Effector CD8-positive, alpha-beta T cell (primary cell): ENCODE data around the gene CYP2B6.
"Not testable (repeated sequence)": the region's sequence is repeated elsewhere in the genome, so short reads cannot be mapped to it uniquely, and the experiment has no call there.

Source experiments
- DNase-seq: peaks from one replicate; lab custom pipeline; 2025; lab: John Stamatoyannopoulos, UW

Gene CYP2B6

GRCh38 chr19:40980743-40981442 is 10.2 kb upstream of the CYP2B6 start:
- DNase-seq, result not testable (repeated sequence)

DNA sequence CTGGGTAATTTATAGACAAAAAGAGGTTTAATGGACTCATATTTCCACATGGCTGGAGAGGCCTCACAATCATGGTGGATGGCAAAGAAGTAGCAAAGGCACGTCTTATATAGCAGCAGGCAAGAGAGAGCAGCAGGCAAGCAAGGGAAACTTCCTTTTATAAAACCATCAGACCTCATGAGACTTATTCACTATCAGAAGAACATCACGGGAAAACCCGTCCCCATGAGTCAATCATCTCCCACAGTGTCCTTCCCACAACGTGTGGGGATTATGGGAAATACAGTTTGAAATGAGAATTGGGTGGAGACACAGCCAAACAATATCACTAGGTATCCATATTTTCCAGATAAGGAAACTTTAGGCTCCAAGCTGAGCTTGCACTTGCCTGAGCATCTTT is 9.5 kb upstream of the CYP2B6 start:
- no peak for DNase-seq

DNA sequence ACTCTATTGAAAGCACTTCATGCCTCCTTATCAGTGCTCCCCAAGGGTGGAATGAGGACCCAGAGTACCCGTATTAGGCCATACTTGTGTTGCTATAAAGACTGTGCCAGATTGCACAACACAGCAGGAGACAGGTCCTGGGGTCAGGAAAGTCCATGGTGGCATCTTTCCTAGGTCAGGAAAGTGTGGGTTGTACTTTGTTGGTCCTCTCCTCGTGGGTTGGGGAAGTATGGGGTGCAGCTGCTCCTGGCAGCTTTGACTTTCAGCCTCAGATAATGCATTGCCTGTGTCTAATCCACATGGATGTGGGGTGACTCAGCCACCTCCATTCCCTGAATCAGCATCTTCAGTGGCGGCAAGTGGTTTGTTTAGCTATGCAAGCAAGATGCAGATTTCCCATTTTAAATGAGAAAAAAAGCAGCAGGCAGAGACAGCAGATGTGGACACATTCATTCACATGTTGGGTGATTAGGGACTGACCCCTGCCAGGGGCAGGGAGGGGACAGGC is 8.4 kb upstream of the CYP2B6 start:
- DNase-seq, result no peak

- DNase-seq, result no peak
Measured at GRCh38 chr19:40989453-40989852, 1.6 kb upstream of the CYP2B6 start.

DNA sequence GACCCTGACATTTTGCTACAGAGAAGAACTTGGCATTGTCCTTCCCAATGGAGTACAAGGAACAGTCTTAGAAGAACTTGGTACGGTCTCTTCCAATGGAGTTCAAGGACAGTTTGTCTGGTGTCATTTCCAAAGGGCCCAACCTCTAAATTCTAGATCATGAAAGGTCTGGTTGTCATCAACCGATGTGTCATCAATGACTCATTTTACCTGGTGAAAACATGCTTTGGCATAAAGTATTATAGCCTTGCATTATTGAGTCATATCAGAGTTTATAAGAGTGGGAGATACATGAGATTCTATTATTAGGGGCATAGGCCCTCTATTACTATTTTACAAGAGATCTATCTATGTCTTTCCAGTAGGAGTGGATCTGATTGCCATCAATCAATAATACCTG is 4.3 kb downstream of the CYP2B6 start:
- no peak for DNase-seq

- DNase-seq, result not testable (repeated sequence)
Measured at GRCh38 chr19:40999018-40999417, 7.9 kb downstream of the CYP2B6 start.

DNA sequence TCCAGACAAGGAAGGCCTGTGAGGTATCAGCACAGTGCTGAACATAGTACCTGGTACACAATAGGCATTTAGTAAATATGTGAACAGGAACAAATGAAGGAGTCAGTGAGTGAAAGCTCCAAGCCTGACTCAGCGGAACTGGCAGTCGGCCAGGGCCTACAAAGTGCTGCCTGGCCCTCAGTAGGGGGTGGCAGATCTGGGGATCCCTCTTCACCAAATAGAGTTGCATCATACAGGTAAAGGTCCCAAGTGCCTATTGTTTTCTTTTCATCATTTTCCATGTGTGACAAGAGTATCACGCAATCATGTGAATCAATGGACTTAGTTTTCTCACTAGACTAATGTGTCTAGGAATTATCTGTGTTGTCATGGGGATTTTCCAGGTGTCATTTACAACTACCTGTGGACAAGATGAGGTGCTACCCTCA is 9.2 kb downstream of the CYP2B6 start:
- no peak for DNase-seq

DNA sequence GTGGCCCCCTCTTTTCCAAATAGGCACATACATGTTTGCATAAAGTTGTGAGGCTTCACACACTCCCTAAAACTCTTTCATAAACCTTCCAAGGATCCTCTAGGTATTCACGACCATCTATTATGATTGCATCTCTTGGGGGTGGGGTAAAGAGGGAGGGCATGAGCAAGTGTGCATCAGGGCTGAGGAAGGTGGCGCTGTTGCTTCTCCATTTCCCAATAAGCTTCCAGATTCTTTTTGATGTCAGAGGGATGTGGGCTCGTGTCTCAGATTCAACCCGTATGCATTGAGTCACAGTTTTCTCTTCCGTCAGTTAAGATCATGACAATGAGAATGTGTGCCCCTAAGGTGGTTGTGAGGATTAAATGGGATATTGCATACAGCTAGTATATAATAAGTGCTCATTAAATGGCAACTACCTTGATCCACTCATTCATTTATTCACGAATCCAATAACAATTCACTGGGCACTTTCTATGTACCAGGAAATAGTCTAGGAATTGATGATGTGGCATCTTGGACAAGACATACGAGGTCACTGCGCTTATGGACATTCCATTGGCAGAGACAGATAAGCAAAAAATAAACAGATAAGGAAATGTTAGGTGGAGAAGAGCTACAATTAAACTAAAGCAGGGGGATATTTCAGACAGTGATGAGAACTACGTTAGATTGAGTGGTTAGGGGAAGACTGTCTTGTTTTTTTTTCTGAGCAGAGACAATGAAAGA is 10.3 kb downstream of the CYP2B6 start:
- DNase-seq, result no peak

- DNase-seq, result not testable (repeated sequence)
Measured at GRCh38 chr19:41003656-41004055, 12.6 kb downstream of the CYP2B6 start.

DNA sequence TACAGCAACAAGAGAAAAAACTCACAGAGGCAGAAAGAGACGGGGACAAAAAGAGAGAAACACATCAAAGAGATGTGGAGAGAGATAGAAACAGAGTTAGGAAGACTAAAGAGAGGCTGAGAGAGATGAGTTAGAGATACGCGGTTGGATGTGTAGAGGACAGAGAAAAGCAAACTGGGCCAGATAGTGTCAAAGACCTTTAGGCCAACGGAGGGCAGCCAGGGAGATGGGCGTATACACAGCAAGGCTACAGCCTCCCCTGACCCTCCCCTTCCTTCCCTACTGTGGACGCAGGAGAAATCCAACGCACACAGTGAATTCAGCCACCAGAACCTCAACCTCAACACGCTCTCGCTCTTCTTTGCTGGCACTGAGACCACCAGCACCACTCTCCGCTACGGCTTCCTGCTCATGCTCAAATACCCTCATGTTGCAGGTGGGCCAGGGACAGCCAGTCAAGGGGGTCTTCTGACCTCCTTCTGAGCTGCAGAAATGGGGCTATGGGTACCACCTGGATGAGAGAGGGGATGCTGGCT is 18.7 kb downstream of the CYP2B6 start:
- DNase-seq, result no peak

DNA sequence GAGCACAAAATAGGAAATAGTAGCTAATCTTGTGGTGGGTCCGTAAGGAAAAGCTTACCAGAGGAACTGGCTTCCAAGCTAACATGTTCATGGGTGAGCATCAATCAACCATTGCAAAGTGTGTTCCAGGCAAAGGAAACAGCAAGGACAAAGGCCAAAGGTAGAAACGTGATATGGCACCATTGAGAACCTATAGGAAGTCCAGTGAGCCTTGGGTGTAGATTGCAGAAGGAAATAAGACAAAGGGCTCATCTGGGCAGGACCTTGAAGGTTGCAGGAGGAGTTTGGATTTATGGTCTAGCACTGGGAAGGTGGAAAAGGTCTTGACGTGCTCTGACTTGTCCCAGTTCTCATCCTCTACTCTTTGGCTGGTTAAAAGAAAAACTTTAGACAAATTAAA is 22.3 kb downstream of the CYP2B6 start:
- DNase-seq, result no peak

DNA sequence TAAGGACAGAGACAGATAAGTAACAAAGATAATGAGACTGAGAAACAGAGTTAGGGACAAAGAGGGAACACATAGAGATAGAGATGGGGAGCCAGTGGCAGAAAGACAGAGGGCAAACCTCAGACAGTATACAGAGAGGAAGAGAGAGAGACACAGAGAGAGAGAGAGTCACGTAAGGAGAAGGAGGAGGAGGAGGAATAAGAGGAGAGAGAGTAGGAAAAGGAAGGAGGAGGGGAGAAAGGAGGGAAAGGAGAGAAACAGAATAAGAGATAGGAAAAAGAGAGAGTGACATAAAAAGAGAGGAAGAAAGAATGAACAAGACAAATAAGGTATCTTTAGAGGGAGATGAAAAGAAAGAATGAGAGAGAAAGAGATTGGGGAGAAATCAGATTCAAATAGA is 23.6 kb downstream of the CYP2B6 start:
- no peak for DNase-seq

- DNase-seq, result no peak
Measured at GRCh38 chr19:41016488-41017071, 25.5 kb downstream of the CYP2B6 start.

DNA sequence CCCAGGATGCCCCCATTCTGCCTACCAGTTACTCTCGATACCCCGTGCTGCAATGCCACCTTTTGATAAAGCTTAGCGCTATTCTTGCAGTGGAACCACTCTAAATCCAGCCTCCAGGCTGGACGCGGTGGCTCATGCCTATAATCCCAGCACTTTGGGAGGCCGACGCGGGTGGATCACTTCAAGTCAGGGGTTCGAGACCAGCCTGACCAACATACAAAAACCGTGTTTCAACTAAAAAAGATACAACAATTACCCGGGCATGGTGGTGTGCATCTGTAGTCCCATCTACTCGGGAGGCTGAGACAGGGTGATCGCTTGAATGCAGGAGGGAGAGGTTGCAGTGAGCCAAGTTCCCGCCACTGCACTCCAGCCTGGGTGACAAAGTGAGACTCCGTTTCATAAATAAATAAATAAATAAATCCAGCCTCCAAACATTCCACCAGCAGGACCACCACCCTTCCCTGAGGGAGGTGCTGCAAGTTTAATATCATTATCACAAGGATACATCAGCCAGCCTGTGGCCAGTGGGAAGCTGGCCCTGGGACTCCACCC is 27.7 kb downstream of the CYP2B6 start:
- DNase-seq, result no peak

DNA sequence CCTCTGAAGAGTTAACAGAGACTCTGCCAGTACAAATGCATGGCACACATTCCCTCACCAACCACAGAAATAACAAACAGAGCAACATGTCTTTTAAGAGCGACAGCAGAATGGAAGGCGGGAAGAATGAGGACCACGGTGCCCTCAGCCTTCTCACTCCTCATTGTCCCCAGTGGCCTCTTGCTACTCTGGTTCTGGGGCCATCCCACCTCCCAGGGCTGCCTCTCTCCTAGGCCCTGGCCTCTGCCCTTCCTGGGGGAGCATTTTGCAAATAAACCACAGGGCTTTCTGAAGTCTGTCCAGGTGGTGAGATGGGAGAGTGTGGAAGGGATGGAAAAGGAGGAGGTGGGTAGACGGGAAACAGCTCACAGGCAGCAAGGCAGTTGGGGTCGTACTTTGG is 28.3 kb downstream of the CYP2B6 start:
- no peak for DNase-seq

DNA sequence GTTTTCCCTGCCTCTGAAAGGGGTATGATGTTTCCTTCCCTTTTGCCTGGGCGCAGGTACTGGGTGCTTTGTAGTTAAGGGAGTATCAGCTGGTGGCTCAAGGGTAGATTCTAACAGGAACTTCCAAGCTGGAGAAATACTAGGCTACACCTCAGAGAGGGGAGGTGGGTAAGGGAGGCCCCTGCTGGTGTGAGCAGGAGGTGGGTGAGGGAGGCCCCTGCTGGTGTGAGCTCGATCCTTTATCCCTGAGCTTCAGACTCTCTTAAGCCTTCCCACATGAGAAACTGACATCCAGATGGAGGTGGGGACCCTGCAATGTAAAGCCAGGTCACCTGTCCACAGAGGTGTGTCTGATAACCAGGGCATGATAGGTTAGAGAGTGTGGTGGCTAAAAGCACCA is 32.1 kb downstream of the CYP2B6 start:
- DNase-seq, result no peak

DNA sequence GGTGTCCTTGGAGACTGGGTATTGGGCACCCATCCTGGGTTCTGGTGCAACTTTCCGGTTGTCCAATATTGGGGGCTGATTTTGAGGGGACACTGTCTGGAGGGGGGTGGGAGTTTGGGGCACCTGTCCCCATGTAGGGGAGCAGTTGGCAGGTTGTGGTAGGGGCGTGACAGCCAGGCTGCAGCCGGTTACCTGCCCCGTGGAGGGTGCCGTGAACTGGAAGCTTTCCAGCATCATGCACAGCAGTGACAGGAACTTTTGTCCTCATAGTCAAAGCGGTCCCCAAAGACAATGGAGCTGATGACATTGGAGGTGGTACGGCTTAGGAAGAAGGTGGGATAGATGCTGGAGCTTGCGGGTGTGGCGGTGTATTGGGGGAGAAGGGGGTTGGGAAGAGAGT is 34.3 kb downstream of the CYP2B6 start:
- no peak for DNase-seq

GRCh38 chr19:41025871-41026270 is 34.8 kb downstream of the CYP2B6 start:
- DNase-seq, result no peak

DNA sequence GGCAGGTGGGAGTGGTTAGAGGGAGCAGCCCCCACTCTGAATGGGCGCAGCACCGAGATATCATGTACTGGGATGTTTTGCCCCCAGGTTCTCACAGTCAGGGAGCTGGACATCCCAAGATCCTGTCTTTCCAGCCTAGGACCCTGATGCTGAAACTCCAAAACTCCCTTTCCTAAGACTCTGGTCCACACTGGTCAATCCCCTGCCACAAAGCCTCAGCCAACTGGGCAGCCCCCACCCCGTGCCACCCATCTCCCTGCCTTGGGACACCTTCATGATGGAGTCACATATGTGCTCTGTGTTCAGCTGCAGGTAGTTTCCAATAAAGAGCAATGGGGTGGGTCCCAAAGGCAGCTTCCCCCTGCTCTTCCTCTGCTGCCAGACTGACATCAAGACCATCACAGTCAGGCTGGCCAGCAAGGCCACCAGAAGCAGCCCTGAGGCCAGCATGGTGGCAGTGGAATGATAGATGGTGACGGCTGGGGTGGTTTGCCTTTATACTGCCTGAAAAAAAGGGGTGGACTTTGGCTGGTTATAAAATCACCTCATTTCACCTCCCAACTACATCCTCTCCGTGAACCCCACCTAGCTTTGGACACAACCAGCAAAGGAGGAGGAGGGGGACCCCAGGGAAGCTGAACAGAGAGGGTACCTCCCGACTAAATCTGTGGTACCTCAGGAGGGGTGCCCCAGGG is 36.3 kb downstream of the CYP2B6 start:
- no peak for DNase-seq

DNA sequence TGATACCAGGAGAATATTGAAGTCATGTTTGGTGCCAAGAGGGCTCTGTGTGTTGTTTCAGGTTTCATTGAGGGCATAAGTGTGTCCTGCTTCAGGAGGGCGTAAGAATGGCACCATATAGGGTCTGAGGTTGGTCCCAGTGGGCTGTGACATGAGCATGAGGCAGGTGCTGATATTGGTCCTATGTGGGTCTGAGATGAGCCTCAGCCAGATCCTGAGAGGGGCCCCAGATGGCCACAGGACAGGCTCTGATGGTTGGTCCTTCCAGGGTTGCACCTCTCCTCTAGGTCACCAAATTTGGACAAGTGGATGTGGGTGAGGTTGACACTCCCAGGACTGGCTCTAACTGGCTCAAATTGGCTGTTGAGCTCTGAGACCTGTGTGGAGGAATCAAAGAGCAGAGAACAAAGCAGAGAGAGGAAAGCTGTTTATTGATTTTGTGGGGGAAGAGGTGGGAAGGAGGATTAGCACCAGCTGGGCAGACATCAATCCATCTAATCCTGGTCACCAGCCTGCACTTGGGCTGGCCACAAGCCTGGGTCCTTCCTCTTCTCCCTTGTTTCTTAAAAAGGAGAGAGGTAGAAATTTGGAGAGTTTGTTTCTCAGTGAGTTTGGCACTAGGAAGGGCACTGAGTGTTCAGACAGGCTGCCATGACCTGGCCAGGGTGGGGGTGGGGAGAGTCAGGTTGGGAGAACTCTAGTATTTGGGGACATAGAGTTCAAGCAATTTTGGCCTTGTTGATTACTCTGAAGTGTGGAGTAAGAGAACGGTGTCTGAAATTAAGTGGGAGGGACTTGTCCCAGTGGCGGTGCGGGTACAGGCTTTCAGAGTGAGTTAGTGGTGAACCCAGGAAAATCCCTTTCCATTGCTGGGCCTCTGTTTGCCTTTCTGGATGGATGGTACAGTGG is 38.7 kb downstream of the CYP2B6 start:
- no peak for DNase-seq

- no peak for DNase-seq
Measured at GRCh38 chr19:41030651-41031050, 39.6 kb downstream of the CYP2B6 start.
